GM23338 (cell line): ENCODE data around the gene OMP. TPM values are rescaled to one million over a fixed set of nuclear protein-coding genes. Genes with fewer than 3 reads are reported as not detected.

Experiments used
- ATAC-seq: fragments of 200-7000 bp; cut with Tn5 transposase; 3 replicates; pipeline ENCODE4 v1.9.1; 2020
- DNase-seq: peaks from one replicate; pipeline ENCODE4 v3.0.0-alpha.2; 2015; ENCODE audit warnings: low spot score
- H2AFZ ChIP-seq: fragments of 200-600 bp; sonication (generic); 2 replicates; pipeline ENCODE4 v1.8.0; 2016; ENCODE audit warnings: antibody characterized with exemption, mild to moderate bottlenecking, moderate library complexity
- H3F3A ChIP-seq: fragments of 200-600 bp; sonication (generic); replicated peaks from 2 replicates; pipeline ENCODE4 v1.8.0; 2017; ENCODE audit warnings: antibody characterized with exemption, mixed run types, low read depth
- H3K27ac ChIP-seq: fragments of 200-600 bp; sonication (generic); 2 replicates; pipeline ENCODE4 v1.6.1; 2016; ENCODE audit warnings: low read depth
- H3K27me3 ChIP-seq: fragments of 200-600 bp; sonication (generic); 2 replicates; pipeline ENCODE4 v1.8.0; 2016; ENCODE audit warnings: mild to moderate bottlenecking, mixed run types, moderate library complexity; ENCODE audit not compliant: insufficient read depth
- H3K36me3 ChIP-seq: fragments of 200-600 bp; sonication (generic); 2 replicates; pipeline ENCODE4 v1.8.0; 2016; ENCODE audit warnings: mild to moderate bottlenecking; ENCODE audit not compliant: insufficient read depth
- H3K4me1 ChIP-seq: fragments of 200-600 bp; sonication (generic); 2 replicates; pipeline ENCODE4 v1.8.0; 2016; ENCODE audit warnings: mild to moderate bottlenecking, moderate library complexity; ENCODE audit not compliant: insufficient read depth
- H3K4me2 ChIP-seq: fragments of 200-600 bp; sonication (generic); 2 replicates; pipeline ENCODE4 v1.7.1; 2017; ENCODE audit warnings: mixed run types
- H3K4me3 ChIP-seq: fragments of 200-600 bp; sonication (generic); 2 replicates; pipeline ENCODE4 v1.6.1; 2016; ENCODE audit warnings: mixed run types
- H3K79me2 ChIP-seq: fragments of 200-600 bp; sonication (generic); replicated peaks from 2 replicates; pipeline ENCODE4 v1.8.0; 2017; ENCODE audit warnings: mild to moderate bottlenecking; ENCODE audit not compliant: insufficient read depth
- H3K9me2 ChIP-seq: fragments of 200-600 bp; sonication (generic); 2 replicates; pipeline ENCODE4 v1.8.0; 2017; ENCODE audit not compliant: insufficient read depth
- H4K20me1 ChIP-seq: fragments of 200-600 bp; sonication (generic); replicated peaks from 2 replicates; pipeline ENCODE4 v1.8.0; 2017; ENCODE audit warnings: mild to moderate bottlenecking; ENCODE audit not compliant: insufficient read depth
- H3K27ac Mint-ChIP-seq: 2 replicates; pipeline ENCODE4 v1.8.0; 2020; ENCODE audit warnings: inconsistent platforms, mild to moderate bottlenecking, moderate library complexity, mixed read lengths
- H3K27me3 Mint-ChIP-seq: 3 replicates; pipeline ENCODE4 v1.8.0; 2022; ENCODE audit warnings: low read depth, mild to moderate bottlenecking, moderate library complexity, mixed read lengths, inconsistent platforms; ENCODE audit not compliant: insufficient read depth, poor library complexity
- H3K36me3 Mint-ChIP-seq: 3 replicates; pipeline ENCODE4 v1.8.0; 2021; ENCODE audit warnings: low read depth, mild to moderate bottlenecking, inconsistent platforms, moderate library complexity, mixed read lengths
- H3K4me1 Mint-ChIP-seq: 3 replicates; pipeline ENCODE4 v1.8.0; 2020; ENCODE audit warnings: mild to moderate bottlenecking, inconsistent platforms, mixed read lengths
- H3K4me3 Mint-ChIP-seq: 3 replicates; pipeline ENCODE4 v1.8.0; 2021; ENCODE audit warnings: moderate library complexity, mild to moderate bottlenecking, inconsistent platforms, mixed read lengths
- H3K9me3 Mint-ChIP-seq: 3 replicates; pipeline ENCODE4 v1.8.0; 2020; ENCODE audit warnings: moderate library complexity, mild to moderate bottlenecking, inconsistent platforms, mixed read lengths
- EZH2phosphoT487 ChIP-seq: fragments of 200-600 bp; sonication (generic); IDR thresholded peaks from one replicate; pipeline ENCODE4 v1.8.1; 2018; ENCODE audit warnings: antibody characterized with exemption; ENCODE audit not compliant: unreplicated experiment
- POLR2AphosphoS5 ChIP-seq: IDR thresholded peaks from 2 replicates; pipeline ENCODE4 v1.6.1; 2016; ENCODE audit warnings: antibody characterized with exemption, low read depth
- STAT1 ChIP-seq: IDR thresholded peaks from one replicate; pipeline ENCODE4 v1.6.1; 2016; ENCODE audit warnings: antibody characterized with exemption; ENCODE audit not compliant: unreplicated experiment
- ZNF331 ChIP-seq: fragments of 250-450 bp; sonication (Bioruptor Pico); IDR thresholded peaks from 2 replicates; pipeline ENCODE4 v1.5.0; 2020; ENCODE audit warnings: low read depth, mild to moderate bottlenecking, moderate library complexity
- polyA plus RNA-seq: library from polyadenylated mRNA; unstranded; fragments of >200 nt; fragmentation: Nextera tagmentation; extraction: Ambion mirVana; gene quantifications from 2 replicates; pipeline ENCODE4 v1.2.1, GENCODE V29; 2016
- total RNA-seq: library from RNA; depleted of rRNA; stranded (reverse); fragments of >200 nt; shearing (Covaris generic); gene quantifications from 2 replicates; pipeline ENCODE4 v1.2.3, GENCODE V29; 2014
- TF ChIP-seq, protein P1 (sequence below): IDR thresholded peaks from one replicate; pipeline ENCODE4 v1.6.1; 2018; ENCODE audit warnings: antibody characterized with exemption; ENCODE audit not compliant: unreplicated experiment
- TF ChIP-seq, protein P2 (sequence below): IDR thresholded peaks from 2 replicates; pipeline ENCODE4 v1.6.1; 2016; ENCODE audit warnings: antibody characterized with exemption
- TF ChIP-seq, protein P3 (sequence below): fragments of 250-450 bp; sonication (Bioruptor Pico); IDR thresholded peaks from 2 replicates; pipeline ENCODE4 v1.5.0; 2020; ENCODE audit warnings: mild to moderate bottlenecking, moderate library complexity

OMP gene
- total and polyA plus RNA-seq, 2 experiments from 2014 or later = 1.0 TPM; not detected in 1

DNA sequence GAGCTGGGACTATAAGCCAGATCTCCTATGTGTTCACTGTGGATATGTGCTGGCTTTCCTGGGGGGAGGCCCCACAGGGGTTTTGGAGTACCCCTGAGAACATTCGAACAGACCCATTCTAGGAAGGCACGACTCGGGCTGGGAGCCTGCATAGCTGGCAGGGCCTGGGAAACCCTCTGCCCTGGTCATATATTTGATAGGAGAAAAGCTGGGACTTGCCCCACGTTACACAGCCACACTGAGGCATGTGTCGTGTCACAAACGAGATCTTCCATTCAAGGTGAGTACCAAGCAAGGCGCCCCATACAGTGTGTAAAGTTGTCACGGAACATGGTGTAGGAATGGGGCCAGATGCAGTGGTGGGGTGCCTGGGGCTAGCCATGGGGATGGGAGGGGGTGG lies 36.6 kb downstream of the OMP start:
- peaks cover 2% of the 10 kb centered on the region for H3K27me3 Mint-ChIP-seq

More for the DNA sequence above, 36.6 kb downstream of the OMP start:
- ATAC-seq (no peak), DNase-seq (no peak)
- Histone ChIP-seq H3K9me2 (no peaks in the 10 kb centered on the region), H3K79me2 (no peaks in the 10 kb centered on the region), H3K4me2 (no peak overlapping the region), H4K20me1 (no peaks in the 10 kb centered on the region), H3K27ac (no peak overlapping the region), H2AFZ (no peak overlapping the region), H3K4me1 (peaks cover 3% of the 10 kb centered on the region; the same call in 1 of the 2 replicates), H3K27me3 (no peaks in the 10 kb centered on the region), H3K4me3 (no peak overlapping the region), H3F3A (no peaks in the 10 kb centered on the region), H3K36me3 (no peaks in the 10 kb centered on the region)
- Mint-ChIP-seq H3K27ac (no peak overlapping the region; the same call in 1 of the 2 replicates), H3K4me1 (peaks cover 12% of the 10 kb centered on the region), H3K9me3 (no peaks in the 10 kb centered on the region), H3K4me3 (no peak overlapping the region), H3K36me3 (no peaks in the 10 kb centered on the region)
- TF ChIP-seq EZH2phosphoT487 (no peak), POLR2AphosphoS5 (no peak), STAT1 (no peak), ZNF331 (CRISPR knock-in tag) (no peak)
- TF ChIP-seq, protein P1, sequence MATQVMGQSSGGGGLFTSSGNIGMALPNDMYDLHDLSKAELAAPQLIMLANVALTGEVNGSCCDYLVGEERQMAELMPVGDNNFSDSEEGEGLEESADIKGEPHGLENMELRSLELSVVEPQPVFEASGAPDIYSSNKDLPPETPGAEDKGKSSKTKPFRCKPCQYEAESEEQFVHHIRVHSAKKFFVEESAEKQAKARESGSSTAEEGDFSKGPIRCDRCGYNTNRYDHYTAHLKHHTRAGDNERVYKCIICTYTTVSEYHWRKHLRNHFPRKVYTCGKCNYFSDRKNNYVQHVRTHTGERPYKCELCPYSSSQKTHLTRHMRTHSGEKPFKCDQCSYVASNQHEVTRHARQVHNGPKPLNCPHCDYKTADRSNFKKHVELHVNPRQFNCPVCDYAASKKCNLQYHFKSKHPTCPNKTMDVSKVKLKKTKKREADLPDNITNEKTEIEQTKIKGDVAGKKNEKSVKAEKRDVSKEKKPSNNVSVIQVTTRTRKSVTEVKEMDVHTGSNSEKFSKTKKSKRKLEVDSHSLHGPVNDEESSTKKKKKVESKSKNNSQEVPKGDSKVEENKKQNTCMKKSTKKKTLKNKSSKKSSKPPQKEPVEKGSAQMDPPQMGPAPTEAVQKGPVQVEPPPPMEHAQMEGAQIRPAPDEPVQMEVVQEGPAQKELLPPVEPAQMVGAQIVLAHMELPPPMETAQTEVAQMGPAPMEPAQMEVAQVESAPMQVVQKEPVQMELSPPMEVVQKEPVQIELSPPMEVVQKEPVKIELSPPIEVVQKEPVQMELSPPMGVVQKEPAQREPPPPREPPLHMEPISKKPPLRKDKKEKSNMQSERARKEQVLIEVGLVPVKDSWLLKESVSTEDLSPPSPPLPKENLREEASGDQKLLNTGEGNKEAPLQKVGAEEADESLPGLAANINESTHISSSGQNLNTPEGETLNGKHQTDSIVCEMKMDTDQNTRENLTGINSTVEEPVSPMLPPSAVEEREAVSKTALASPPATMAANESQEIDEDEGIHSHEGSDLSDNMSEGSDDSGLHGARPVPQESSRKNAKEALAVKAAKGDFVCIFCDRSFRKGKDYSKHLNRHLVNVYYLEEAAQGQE = no peak
- TF ChIP-seq, protein P2, sequence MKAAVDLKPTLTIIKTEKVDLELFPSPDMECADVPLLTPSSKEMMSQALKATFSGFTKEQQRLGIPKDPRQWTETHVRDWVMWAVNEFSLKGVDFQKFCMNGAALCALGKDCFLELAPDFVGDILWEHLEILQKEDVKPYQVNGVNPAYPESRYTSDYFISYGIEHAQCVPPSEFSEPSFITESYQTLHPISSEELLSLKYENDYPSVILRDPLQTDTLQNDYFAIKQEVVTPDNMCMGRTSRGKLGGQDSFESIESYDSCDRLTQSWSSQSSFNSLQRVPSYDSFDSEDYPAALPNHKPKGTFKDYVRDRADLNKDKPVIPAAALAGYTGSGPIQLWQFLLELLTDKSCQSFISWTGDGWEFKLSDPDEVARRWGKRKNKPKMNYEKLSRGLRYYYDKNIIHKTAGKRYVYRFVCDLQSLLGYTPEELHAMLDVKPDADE = no peak
- TF ChIP-seq, protein P3, sequence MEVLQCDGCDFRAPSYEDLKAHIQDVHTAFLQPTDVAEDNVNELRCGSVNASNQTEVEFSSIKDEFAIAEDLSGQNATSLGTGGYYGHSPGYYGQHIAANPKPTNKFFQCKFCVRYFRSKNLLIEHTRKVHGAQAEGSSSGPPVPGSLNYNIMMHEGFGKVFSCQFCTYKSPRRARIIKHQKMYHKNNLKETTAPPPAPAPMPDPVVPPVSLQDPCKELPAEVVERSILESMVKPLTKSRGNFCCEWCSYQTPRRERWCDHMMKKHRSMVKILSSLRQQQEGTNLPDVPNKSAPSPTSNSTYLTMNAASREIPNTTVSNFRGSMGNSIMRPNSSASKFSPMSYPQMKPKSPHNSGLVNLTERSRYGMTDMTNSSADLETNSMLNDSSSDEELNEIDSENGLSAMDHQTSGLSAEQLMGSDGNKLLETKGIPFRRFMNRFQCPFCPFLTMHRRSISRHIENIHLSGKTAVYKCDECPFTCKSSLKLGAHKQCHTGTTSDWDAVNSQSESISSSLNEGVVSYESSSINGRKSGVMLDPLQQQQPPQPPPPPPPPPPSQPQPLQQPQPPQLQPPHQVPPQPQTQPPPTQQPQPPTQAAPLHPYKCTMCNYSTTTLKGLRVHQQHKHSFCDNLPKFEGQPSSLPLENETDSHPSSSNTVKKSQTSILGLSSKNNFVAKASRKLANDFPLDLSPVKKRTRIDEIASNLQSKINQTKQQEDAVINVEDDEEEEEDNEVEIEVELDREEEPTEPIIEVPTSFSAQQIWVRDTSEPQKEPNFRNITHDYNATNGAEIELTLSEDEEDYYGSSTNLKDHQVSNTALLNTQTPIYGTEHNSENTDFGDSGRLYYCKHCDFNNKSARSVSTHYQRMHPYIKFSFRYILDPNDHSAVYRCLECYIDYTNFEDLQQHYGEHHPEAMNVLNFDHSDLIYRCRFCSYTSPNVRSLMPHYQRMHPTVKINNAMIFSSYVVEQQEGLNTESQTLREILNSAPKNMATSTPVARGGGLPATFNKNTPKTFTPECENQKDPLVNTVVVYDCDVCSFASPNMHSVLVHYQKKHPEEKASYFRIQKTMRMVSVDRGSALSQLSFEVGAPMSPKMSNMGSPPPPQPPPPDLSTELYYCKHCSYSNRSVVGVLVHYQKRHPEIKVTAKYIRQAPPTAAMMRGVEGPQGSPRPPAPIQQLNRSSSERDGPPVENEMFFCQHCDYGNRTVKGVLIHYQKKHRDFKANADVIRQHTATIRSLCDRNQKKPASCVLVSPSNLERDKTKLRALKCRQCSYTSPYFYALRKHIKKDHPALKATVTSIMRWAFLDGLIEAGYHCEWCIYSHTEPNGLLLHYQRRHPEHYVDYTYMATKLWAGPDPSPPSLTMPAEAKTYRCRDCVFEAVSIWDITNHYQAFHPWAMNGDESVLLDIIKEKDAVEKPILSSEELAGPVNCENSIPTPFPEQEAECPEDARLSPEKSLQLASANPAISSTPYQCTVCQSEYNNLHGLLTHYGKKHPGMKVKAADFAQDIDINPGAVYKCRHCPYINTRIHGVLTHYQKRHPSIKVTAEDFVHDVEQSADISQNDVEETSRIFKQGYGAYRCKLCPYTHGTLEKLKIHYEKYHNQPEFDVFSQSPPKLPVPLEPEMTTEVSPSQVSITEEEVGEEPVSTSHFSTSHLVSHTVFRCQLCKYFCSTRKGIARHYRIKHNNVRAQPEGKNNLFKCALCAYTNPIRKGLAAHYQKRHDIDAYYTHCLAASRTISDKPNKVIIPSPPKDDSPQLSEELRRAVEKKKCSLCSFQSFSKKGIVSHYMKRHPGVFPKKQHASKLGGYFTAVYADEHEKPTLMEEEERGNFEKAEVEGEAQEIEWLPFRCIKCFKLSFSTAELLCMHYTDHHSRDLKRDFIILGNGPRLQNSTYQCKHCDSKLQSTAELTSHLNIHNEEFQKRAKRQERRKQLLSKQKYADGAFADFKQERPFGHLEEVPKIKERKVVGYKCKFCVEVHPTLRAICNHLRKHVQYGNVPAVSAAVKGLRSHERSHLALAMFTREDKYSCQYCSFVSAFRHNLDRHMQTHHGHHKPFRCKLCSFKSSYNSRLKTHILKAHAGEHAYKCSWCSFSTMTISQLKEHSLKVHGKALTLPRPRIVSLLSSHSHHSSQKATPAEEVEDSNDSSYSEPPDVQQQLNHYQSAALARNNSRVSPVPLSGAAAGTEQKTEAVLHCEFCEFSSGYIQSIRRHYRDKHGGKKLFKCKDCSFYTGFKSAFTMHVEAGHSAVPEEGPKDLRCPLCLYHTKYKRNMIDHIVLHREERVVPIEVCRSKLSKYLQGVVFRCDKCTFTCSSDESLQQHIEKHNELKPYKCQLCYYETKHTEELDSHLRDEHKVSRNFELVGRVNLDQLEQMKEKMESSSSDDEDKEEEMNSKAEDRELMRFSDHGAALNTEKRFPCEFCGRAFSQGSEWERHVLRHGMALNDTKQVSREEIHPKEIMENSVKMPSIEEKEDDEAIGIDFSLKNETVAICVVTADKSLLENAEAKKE = no peak
